ENCODE results near the gene TMC8.

- TF ChIP-seq RAD21 (conservative IDR thresholded peaks at IDR 0.05) (no peak), REST (IDR thresholded peaks at IDR 0.05; ENCODE audit: borderline replicate concordance) (peak; percentile 36), CTCF (IDR thresholded peaks at IDR 0.05; ENCODE audit: poor library complexity, severe bottlenecking) (peak; percentile 12), POLR2AphosphoS5 (IDR thresholded peaks at IDR 0.05) (peak; percentile 40), EZH2 (IDR thresholded peaks at IDR 0.05; ENCODE audit: borderline replicate concordance, insufficient read depth, low read length, poor library complexity, severe bottlenecking) (no peak), TAF1 (IDR thresholded peaks at IDR 0.05; ENCODE audit: low read depth) (peak; percentile 32), EP300 (conservative IDR thresholded peaks at IDR 0.05; ENCODE audit: poor library complexity, severe bottlenecking) (peak; percentile 18)
Measured at GRCh38 chr17:78168242-78168902, 37.8 kb downstream of the TMC8 start, which contains the start of gene SYNGR2.

Measured in neural cell (in vitro differentiated cells).